ENCODE measurements around the gene CFI.

CFI gene

GRCh38 chr4:109738104-109738872, 63.5 kb downstream of the CFI start:
- no peaks in the 10 kb centered on the region for H3K36me3 ChIP-seq (ENCODE audit: control insufficient read depth in 1 of 2, insufficient read depth in 2 of 2, low read length in 2 of 2)
- H3K27ac ChIP-seq (ENCODE audit: low read depth, low read length) = no peak overlapping the region
- no peak overlapping the region for H3K9ac ChIP-seq (ENCODE audit: low read depth in 1 of 2, low read length in 2 of 2)
- H3K4me3 ChIP-seq (ENCODE audit: low read depth in 1 of 2, low read length in 2 of 2) = no peak overlapping the region
- no peaks in the 10 kb centered on the region for H3K27me3 ChIP-seq (ENCODE audit: control insufficient read depth in 1 of 2, insufficient read depth in 2 of 2, low read length in 2 of 2)
- peaks cover 7 to 10% of the 10 kb centered on the region in 2 donors for H3K4me1 ChIP-seq (ENCODE audit: control insufficient read depth in 1 of 2, insufficient read depth in 2 of 2, low read length in 2 of 2)
- no peaks in the 10 kb centered on the region for H3K9me3 ChIP-seq (ENCODE audit: control insufficient read depth in 1 of 2, low read length in 2 of 2)

GRCh38 chr4:109735566-109736365, 66.0 kb downstream of the CFI start:
- Histone ChIP-seq H3K27ac (ENCODE audit: low read depth, low read length) (no peak overlapping the region), H3K4me3 (ENCODE audit: low read depth in 1 of 2, low read length in 2 of 2) (peak overlapping the region in 1 of 2 donors; percentile 41), H3K4me1 (ENCODE audit: control insufficient read depth in 1 of 2, insufficient read depth in 2 of 2, low read length in 2 of 2) (peaks cover 7 to 10% of the 10 kb centered on the region in 2 donors), H3K36me3 (ENCODE audit: control insufficient read depth in 1 of 2, insufficient read depth in 2 of 2, low read length in 2 of 2) (no peaks in the 10 kb centered on the region), H3K9me3 (ENCODE audit: control insufficient read depth in 1 of 2, low read length in 2 of 2) (no peaks in the 10 kb centered on the region), H3K27me3 (ENCODE audit: control insufficient read depth in 1 of 2, insufficient read depth in 2 of 2, low read length in 2 of 2) (no peaks in the 10 kb centered on the region), H3K9ac (ENCODE audit: low read depth in 1 of 2, low read length in 2 of 2) (no peak overlapping the region)

- H3K27ac ChIP-seq (ENCODE audit: low read depth, low read length) = no peak overlapping the region
- no peaks in the 10 kb centered on the region for H3K36me3 ChIP-seq (ENCODE audit: control insufficient read depth in 1 of 2, insufficient read depth in 2 of 2, low read length in 2 of 2)
- H3K4me1 ChIP-seq (ENCODE audit: control insufficient read depth in 1 of 2, insufficient read depth in 2 of 2, low read length in 2 of 2) = peaks cover 14 to 17% of the 10 kb centered on the region in 2 donors
- no peaks in the 10 kb centered on the region for H3K9me3 ChIP-seq (ENCODE audit: control insufficient read depth in 1 of 2, low read length in 2 of 2)
- no peak overlapping the region for H3K9ac ChIP-seq (ENCODE audit: low read depth in 1 of 2, low read length in 2 of 2)
- H3K4me3 ChIP-seq (ENCODE audit: low read depth in 1 of 2, low read length in 2 of 2) = no peak overlapping the region
- no peaks in the 10 kb centered on the region for H3K27me3 ChIP-seq (ENCODE audit: control insufficient read depth in 1 of 2, insufficient read depth in 2 of 2, low read length in 2 of 2)
Measured at GRCh38 chr4:109733728-109734127, 68.1 kb downstream of the CFI start.

- no peaks in the 10 kb centered on the region for H3K36me3 ChIP-seq (ENCODE audit: control insufficient read depth in 1 of 2, insufficient read depth in 2 of 2, low read length in 2 of 2)
- no peaks in the 10 kb centered on the region for H3K27me3 ChIP-seq (ENCODE audit: control insufficient read depth in 1 of 2, insufficient read depth in 2 of 2, low read length in 2 of 2)
- H3K9me3 ChIP-seq (ENCODE audit: control insufficient read depth in 1 of 2, low read length in 2 of 2) = no peaks in the 10 kb centered on the region
Measured at GRCh38 chr4:109730619-109731545, 70.9 kb downstream of the CFI start.

GRCh38 chr4:109729718-109730618, 71.8 kb downstream of the CFI start, which contains the start of gene PLA2G12A:
Gene PLA2G12A (minus strand): TSS chr4:109730070. CDS start chr4:109729809, 261 bp downstream.
- peak within 1 kb of the TSS; percentile 86 for H3K27ac ChIP-seq (ENCODE audit: low read depth, low read length)
- H3K4me1 ChIP-seq (ENCODE audit: control insufficient read depth in 1 of 2, insufficient read depth in 2 of 2, low read length in 2 of 2) = peaks cover 10% of the 10 kb centered on the region in 2 donors

More at GRCh38 chr4:109730619-109731545, 70.9 kb downstream of the CFI start:
- Histone ChIP-seq H3K4me1 (ENCODE audit: control insufficient read depth in 1 of 2, insufficient read depth in 2 of 2, low read length in 2 of 2) (peaks cover 10 to 15% of the 10 kb centered on the region in 2 donors), H3K9ac (ENCODE audit: low read depth in 1 of 2, low read length in 2 of 2) (peak overlapping the region; percentile 90 to 94), H3K27ac (ENCODE audit: low read depth, low read length) (peak overlapping the region; percentile 76), H3K4me3 (ENCODE audit: low read depth in 1 of 2, low read length in 2 of 2) (peak overlapping the region; percentile 89 to 91)

GRCh38 chr4:109729117-109729717, 72.6 kb downstream of the CFI start:
- Histone ChIP-seq H3K27ac (ENCODE audit: low read depth, low read length) (peak overlapping the region; percentile 86), H3K9ac (ENCODE audit: low read depth in 1 of 2, low read length in 2 of 2) (peak overlapping the region; percentile 71 to 96), H3K4me3 (ENCODE audit: low read depth in 1 of 2, low read length in 2 of 2) (peak overlapping the region; percentile 84 to 89), H3K36me3 (ENCODE audit: control insufficient read depth in 1 of 2, insufficient read depth in 2 of 2, low read length in 2 of 2) (no peaks in the 10 kb centered on the region), H3K4me1 (ENCODE audit: control insufficient read depth in 1 of 2, insufficient read depth in 2 of 2, low read length in 2 of 2) (peaks cover 10% of the 10 kb centered on the region in 2 donors), H3K9me3 (ENCODE audit: control insufficient read depth in 1 of 2, low read length in 2 of 2) (no peaks in the 10 kb centered on the region), H3K27me3 (ENCODE audit: control insufficient read depth in 1 of 2, insufficient read depth in 2 of 2, low read length in 2 of 2) (no peaks in the 10 kb centered on the region)

More at GRCh38 chr4:109729718-109730618, 71.8 kb downstream of the CFI start, which contains the start of gene PLA2G12A:
- no peaks in the 10 kb centered on the region for H3K9me3 ChIP-seq (ENCODE audit: control insufficient read depth in 1 of 2, low read length in 2 of 2)
- peak within 1 kb of the TSS; percentile 90 to 96 for H3K9ac ChIP-seq (ENCODE audit: low read depth in 1 of 2, low read length in 2 of 2)
- no peaks in the 10 kb centered on the region for H3K27me3 ChIP-seq (ENCODE audit: control insufficient read depth in 1 of 2, insufficient read depth in 2 of 2, low read length in 2 of 2)
- H3K4me3 ChIP-seq (ENCODE audit: low read depth in 1 of 2, low read length in 2 of 2) = peak within 1 kb of the TSS; percentile 89 to 91
- H3K36me3 ChIP-seq (ENCODE audit: control insufficient read depth in 1 of 2, insufficient read depth in 2 of 2, low read length in 2 of 2) = no peaks in the 10 kb centered on the region

- Histone ChIP-seq H3K27ac (ENCODE audit: low read depth, low read length) (no peak overlapping the region), H3K4me3 (ENCODE audit: low read depth in 1 of 2, low read length in 2 of 2) (peak overlapping the region; percentile 84 to 89), H3K9me3 (ENCODE audit: control insufficient read depth in 1 of 2, low read length in 2 of 2) (no peaks in the 10 kb centered on the region), H3K9ac (ENCODE audit: low read depth in 1 of 2, low read length in 2 of 2) (no peak overlapping the region), H3K27me3 (ENCODE audit: control insufficient read depth in 1 of 2, insufficient read depth in 2 of 2, low read length in 2 of 2) (no peaks in the 10 kb centered on the region), H3K4me1 (ENCODE audit: control insufficient read depth in 1 of 2, insufficient read depth in 2 of 2, low read length in 2 of 2) (peaks cover 10% of the 10 kb centered on the region in 2 donors), H3K36me3 (ENCODE audit: control insufficient read depth in 1 of 2, insufficient read depth in 2 of 2, low read length in 2 of 2) (no peaks in the 10 kb centered on the region)
Measured at GRCh38 chr4:109728385-109728784, 73.4 kb downstream of the CFI start.

- Histone ChIP-seq H3K27me3 (ENCODE audit: control insufficient read depth in 1 of 2, insufficient read depth in 2 of 2, low read length in 2 of 2) (no peaks in the 10 kb centered on the region), H3K27ac (ENCODE audit: low read depth, low read length) (no peak overlapping the region), H3K36me3 (ENCODE audit: control insufficient read depth in 1 of 2, insufficient read depth in 2 of 2, low read length in 2 of 2) (no peaks in the 10 kb centered on the region), H3K4me3 (ENCODE audit: low read depth in 1 of 2, low read length in 2 of 2) (no peak overlapping the region), H3K4me1 (ENCODE audit: control insufficient read depth in 1 of 2, insufficient read depth in 2 of 2, low read length in 2 of 2) (peaks cover 0 to 5% of the 10 kb centered on the region in 2 donors), H3K9ac (ENCODE audit: low read depth in 1 of 2, low read length in 2 of 2) (no peak overlapping the region), H3K9me3 (ENCODE audit: control insufficient read depth in 1 of 2, low read length in 2 of 2) (no peaks in the 10 kb centered on the region)
Measured at GRCh38 chr4:109723110-109723509, 78.7 kb downstream of the CFI start.
